ENCODE measurements around the gene SNORC.
"Not testable (repeated sequence)": the region's sequence is repeated elsewhere in the genome, so short reads cannot be mapped to it uniquely, and the experiment has no call there.

GRCh38 chr2:232907718-232908085 lies 37.6 kb downstream of the SNORC start:
- TF ChIP-seq EZH2 (IDR thresholded peaks at IDR 0.05; ENCODE audit: borderline replicate concordance, low read length); CTCF (conservative IDR thresholded peaks at IDR 0.05 in 1 of 2, IDR thresholded peaks at IDR 0.05 in 1 of 2; ENCODE audit: extremely low read depth in 1 of 2, insufficient read depth in 1 of 2, low read depth in 1 of 2, low read length in 2 of 2): not testable (repeated sequence)
